SK-N-MC (cell line): Measurements from ENCODE around the gene UCHL5.
"Not testable (repeated sequence)": the region's sequence is repeated elsewhere in the genome, so short reads cannot be mapped to it uniquely, and the experiment has no call there.

Source experiments
- EZH2 ChIP-seq: fragments of 200-600 bp; sonication (generic); IDR thresholded peaks from one replicate; pipeline ENCODE4 v1.6.1; 2017; ENCODE audit warnings: antibody characterized with exemption
- POLR2AphosphoS5 ChIP-seq: IDR thresholded peaks from 2 replicates; pipeline ENCODE4 v1.6.1; 2012; ENCODE audit warnings: mild to moderate bottlenecking, low read depth, low read length, borderline replicate concordance

DNA sequence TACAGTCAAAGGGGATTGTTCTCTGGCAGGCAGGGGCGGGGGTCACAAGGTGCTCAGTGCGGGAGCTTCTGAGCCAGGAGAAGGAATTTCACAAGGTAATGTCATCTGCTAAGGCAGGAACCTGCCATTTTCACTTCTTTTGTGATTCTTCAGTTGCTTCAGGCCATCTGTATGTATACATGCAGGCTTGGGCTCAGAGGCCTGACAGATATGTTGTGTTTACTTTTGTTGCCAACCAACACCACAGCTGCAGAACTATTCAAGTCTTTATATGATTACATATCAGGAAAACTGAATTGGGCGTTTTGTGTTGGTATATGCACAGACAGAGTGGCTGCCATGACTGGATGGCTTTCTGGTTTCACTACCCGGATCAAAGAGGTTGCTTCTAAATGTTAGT lies 78.8 kb downstream of the UCHL5 start:
- not testable (repeated sequence) for TF ChIP-seq EZH2, POLR2AphosphoS5
